HCEC 1CT (cell line): ENCODE results near the gene BAZ2B.

Experiments
- DNase-seq: peaks from one replicate; pipeline ENCODE4 v3.0.0-alpha.2; 2017

The BAZ2B gene

DNA sequence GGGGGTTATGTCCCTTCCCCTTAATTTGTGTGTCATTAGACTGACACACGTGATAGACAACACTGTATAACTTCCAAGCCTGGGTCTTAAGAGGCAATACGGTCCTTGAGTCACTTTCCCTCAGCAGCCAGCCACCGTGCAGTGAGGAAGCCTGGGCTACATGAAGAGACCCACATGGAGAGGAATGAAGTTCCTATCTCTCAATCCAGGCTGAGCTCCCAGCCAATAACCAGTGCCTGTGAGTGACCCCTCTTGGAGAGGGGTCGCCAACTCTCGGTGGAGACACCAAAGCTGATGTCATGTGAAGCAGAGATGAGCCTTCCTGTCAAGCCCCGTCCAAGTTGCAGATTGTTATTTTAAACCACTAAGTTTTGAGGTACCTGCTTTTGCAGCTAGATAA is 324.2 kb downstream of the BAZ2B start:
- no peak for DNase-seq

DNA sequence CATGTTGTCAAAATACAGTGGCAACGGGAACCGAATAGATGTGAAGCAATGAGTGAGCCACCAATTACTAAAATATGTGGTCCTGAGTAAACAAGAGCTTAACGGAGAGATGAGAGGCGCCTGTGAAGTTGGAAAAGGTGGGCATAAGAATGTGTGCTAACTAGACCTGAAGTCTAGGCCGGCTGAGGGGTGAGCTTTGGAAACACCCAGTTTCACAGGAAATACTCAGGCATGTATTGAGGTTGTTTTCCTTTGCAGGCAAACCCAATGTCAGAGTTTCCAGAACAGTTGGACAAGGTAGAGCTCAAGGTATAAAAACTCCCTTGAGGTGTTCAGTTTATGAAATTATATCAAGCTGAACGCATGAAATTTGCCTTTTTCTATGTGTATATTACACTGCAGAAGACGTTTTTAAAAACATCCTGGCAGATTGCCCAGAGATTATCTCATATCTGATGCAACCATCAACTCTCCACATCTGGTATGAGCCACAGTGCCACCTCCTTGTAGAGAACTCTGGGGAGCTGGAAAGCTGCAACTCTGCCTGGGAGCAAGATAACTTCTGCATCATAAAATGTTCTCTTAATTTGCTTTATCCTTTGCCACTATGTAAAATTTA is 325.9 kb downstream of the BAZ2B start:
- DNase-seq = peak; percentile 84

DNA sequence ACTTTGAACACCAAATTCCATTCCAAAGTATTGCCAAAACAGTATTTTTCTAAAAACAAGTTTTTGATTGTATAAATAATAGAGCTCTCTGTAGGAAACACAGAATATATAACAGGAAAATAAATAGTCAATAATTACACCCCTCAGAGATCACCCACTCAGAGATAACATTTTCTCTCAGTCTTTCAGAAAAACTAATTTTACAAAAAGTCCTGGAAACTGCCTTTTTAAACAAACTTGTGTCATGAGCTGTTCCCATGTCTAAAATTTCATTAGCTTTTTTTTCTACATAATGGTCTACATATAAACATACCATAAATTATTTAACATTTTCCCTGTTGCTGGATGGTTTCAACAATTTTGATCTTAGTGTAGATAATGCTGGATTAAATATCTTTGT is 328.6 kb downstream of the BAZ2B start:
- DNase-seq = no peak

DNA sequence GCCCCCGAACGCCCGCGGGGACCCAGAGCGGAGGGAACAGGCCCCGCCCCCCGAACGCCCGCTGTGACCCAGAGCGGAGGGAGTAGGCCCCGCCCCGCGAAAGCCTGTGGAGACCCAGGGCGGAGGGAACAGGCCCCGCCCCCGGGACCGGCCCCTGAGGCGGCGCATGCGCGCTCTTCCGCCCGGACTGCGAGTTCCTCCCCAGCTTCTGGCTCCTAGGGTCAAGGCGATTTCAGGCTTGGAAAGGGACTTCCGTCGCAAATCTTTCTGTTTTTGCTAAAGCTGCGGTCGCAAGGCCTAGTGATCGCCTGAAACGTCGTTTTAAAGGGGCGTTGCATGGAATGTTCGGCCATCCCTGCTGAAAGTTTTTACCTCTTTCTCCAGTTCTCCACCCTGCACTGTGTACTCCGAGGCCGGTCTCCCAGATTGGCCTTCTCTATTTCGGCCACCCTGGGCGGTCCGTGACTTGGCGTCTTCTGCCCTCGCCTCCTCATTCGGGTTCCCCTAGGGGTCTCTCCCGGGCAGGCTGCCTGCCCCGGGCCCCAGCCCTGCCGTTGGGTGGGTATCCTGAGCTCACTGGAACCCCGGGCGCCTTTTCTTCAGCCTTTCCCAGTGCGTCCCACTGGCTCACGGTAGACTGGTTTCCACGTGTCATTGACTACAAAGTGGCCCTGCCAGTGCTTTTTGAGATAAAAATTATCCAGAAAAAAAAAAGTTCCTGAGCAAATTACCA is 329.5 kb downstream of the BAZ2B start:
- DNase-seq = peak; percentile 93

DNA sequence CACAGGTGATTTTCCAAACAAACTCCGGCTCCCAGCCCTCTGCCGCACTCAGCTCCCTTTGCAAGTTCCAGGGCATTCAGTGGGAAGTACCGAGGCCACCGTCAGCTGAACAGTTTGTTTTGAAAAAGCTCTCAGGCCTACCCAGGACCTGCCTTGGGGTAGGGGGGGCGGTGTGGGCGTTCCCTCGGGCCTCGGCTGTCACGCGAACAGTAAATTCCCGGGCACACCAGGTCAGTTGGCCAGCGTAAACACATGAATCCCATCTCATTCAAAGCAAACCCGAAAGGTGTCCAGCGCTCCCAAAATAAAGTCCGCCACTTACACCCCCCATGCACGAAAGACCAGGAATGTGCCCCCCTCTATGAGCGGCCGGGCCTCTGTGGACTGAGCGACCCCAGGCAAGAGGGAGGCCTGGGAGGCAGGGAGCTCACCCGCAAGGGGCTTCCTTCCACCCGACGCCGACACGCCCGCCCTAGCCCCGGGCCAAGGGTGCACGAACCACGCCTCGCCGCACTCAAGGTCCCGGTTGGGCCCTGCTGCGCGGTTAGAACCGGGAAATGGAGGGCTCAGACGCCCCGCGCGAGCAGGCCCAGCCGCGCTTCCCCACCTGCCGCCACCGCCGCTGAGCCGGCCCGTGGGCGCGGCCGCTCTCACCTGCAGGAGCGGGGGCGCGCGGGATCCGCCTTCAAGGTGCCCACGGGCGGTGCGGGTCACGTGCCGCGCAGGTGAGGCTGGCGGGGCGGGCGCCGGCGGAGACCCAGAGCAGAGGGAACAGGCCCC is 330.2 kb downstream of the BAZ2B start, which contains the start of gene WDSUB1:
TSS of gene WDSUB1 (minus strand) at position 775 of the 780 bp plus-strand sequence. CDS start 3,634 bp downstream, outside the sequence.
- DNase-seq = peak; percentile 44

DNA sequence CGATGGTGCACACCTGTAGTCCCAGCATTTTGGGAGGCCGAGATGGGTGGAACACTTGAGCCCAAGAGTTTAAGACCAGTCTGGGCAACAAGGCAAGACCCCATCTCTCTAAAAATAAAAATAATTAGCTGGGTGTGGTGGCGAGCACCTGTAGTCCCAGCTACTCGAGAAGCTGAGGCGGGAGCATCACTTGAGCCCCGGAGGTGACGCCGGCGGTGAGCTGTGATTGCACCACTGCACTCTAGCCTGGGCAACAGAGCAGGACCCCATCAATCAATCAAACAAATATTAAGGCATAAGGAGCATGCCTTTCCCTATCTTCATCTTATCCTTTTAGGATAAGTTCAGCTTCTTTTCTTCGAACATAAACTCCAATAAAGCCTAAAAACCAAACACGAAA is 330.9 kb downstream of the BAZ2B start:
- no peak for DNase-seq

DNA sequence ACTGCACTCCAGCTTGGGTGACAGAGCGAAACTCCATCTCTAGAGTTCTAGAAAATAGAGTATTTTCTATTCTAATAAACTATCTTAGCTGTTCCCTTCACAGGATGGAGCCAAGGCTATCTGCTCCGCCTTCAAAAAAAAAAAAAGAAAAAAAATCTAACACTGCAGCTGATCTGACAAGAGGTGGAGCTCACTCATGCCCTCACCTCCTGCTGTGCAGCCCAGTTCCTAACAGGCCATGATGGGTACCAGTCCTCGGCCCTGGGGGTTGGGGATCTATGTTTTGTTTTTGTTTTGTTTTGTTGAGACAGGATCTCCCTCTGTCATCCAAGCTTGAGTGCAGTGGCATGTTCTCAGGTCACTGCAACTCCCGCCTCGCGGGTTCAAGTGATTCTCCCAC is 332.8 kb downstream of the BAZ2B start:
- DNase-seq = no peak

DNA sequence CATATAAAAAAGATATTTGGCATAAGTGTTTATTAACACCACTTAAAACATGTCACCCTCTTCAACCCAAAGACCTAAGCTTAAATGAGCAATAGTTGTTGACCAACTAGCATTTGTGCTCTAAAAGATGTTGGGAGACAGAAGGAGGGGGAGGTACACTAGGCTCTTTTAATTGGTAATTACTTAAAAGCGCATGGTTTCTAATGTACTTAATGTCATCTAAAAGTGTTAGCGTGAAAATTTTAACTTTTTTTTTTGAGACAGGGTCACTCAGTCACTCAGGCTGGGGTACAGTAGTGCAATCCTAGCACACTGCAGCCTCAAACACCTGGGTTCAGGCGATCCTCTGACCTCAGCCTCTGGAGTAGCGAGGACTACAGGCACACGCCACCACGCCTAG is 335.3 kb downstream of the BAZ2B start:
- no peak for DNase-seq

DNA sequence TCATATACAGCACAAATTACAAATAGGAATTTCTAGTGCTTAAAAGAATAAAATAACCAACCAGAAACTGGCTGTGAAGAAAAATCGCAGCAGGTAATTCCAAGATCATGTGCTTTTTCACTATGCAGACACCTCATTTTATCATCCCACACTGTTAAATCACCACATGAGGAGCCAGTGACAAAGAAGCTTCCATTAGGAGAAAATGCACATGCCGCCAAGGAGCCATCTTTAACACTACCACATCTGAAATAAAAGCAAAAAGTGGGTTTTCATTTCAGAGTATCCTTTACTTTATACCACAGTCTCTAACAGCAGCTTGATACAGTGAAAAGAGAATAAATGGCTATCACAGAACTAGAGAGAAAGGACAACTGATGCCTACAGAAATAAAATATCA is 336.6 kb downstream of the BAZ2B start:
- no peak for DNase-seq

DNA sequence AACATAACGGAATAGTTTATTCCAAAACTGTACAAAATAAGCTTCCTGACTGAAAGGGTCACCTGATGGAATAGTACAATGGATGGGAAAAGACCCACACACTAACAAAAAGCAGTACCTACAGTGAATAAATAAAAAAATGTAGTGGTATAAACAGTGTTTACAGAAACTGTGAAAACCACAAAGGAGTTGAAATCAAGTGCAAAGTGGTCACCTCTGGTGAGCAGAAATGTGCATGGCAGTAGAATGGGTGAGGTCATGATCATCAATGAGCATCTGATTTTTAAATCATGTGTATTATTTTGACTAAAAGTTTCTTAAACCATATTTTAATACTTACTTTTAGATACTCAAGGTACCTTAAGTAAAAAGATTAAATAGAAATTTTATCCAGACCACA is 341.2 kb downstream of the BAZ2B start:
- DNase-seq = no peak

DNA sequence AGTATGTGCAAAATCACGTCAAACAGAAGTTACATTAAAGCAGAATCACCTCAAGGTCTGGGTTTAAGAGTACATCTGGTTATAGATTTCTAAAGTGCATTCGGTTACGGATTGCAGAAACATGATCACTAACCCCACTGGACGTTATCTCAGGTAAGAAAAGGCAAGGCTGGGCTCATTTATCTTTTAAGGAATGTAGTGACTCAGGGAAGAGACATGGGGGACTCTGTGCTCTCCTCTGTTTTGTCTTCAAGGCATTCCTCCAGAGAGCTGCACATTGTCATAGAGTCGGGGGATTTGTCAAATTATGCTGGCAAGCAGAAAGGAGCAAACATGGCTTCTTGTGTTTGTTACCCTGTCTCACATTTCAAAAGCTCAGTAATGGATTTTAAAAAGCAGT is 344.2 kb downstream of the BAZ2B start:
- DNase-seq = no peak

DNA sequence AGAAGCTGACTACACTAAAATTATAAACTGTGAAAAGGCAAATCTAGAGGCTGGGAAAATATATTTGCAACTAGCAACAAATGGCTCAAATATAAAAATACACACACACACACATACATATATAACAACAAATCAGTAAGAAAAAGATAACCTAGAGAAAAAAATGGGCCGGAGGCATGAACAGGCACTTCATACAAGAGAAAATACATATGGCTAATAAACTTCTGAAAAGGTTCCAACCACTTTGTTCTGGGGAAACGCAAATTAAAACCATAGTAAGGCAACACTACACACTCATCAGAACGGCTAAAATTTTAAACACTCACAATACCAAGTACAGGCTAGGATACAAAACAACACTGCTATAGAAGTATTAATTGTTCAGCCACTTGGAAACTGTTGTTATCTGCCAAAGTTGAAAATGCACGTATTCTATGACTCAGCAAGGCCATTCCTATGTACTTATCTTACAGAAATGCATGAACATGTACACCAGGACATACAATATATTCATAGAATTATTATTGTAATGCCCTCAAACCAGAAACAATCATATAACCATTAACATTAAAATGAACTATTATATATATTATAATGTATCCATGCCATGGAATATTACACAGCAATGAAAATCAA is 345.5 kb downstream of the BAZ2B start:
- DNase-seq = no peak
